Suppressor macrophage treated with lipopolysaccharide for 1 hour (primary cell): Measurements from ENCODE around the gene DAPK2.

ENCODE experiments used
- DNase-seq, 3 donors: peaks; one replicate each; pipeline ENCODE4 v3.0.0-alpha.2; 2020 to 2022

The DAPK2 gene

DNA sequence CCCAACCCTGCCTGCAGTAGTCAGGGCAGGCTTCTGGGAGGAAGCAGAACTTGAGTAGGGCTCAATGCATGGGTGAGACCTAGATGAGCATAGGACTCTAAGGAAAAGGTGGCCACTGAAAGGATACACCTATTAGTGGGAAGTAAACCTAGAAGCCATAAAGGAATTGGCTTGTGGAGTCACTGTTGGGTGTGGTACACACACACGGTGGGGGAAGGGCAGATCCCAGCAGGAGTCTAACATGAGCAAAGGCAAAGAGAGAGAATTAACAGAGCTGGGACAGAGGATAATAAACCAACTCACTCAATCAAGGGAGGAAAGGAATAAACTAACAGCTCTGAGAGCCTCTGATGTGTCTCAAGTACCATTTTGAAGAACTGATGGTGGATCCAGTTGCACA, 23.1 kb downstream of the DAPK2 start:
- no peak for DNase-seq

DNA sequence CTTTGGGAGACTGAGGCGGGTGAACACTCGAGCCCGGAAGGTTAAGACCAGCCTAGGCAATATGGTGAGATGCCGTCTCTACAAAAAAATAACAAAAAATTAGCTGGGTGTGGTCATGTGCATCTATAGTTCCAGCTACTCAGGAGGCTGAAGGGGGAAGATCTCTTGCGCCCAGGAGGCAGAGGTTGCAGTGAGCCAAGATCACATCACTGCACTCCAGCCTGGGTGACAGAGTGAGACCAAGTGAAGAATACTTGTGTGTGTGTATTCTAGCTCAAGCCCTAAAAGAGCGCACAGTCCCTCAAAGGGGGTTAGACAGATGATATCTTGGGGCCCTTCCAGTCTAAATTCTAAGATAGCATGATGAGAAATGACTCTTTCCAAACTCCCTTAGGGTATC, 23.7 kb downstream of the DAPK2 start:
- DNase-seq = no peak

DNA sequence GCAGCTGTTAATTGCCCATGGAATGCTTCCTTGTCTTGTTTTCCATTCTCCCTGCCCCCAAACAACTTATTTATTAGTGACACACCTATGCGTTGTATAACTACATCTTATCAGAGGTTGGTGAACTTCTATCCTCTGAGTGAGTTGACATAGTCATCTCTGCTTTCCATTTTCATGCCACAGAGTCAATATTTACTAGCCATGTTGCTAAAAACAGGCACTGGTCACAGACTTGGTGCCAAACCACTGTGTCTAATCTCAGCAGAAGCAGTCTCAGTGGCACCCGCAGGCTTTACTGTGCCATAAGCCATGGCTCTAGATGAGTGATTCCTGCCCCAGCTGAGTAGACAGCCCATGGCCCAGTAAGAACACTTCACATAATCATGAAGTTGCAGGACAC, 26.5 kb downstream of the DAPK2 start:
- DNase-seq = no peak

DNA sequence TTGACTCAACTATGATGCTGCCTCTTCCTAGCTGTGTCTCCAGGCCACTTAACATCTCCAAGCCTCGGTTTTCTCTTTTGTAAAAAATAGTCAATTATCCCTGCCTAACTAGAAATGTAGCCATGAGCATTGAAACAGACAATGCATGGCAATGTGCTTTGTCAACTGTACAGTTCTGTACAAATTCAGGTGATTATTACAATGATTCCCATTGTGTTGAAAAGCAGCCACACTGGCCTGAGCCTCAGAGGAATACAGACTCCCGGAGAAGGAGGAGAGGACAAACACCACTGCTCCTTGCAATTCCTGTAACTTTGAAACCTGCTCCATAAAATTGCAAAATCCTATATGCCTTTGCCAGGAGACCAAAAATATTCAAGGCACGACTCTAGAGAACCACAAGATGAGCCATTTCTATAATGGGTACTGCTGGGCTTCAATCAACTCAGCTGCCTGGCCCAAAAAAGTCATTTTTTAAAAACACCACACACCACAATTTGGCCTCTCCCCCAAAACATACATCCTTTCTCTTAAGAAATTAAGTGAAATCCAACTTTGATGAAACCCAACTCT, 28.6 kb downstream of the DAPK2 start:
- no peak for DNase-seq

DNA sequence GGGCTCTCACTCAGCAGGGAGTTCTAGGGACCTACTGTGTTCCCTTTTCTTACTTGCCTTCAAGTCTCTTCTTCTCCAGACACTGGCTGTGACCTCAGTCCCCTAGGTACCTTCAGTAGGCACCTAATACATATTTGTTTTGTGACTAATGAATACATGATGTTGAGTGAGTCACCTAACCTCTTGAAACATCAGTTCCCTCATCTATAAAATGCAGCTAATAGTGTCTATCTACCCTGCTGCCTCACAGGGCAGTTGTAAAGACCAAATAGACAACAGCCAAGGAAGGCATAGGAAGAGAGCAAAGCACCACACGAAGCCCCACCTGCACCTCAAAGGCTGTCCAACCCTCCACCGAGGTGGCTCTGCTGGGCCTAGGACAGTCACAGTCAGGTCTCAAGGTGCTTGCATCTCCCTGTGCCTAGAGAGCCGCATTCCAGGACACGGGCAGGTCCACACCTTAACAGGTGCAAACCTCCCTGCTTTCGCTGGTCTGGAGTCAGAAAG, 29.1 kb downstream of the DAPK2 start:
- no peak for DNase-seq

DNA sequence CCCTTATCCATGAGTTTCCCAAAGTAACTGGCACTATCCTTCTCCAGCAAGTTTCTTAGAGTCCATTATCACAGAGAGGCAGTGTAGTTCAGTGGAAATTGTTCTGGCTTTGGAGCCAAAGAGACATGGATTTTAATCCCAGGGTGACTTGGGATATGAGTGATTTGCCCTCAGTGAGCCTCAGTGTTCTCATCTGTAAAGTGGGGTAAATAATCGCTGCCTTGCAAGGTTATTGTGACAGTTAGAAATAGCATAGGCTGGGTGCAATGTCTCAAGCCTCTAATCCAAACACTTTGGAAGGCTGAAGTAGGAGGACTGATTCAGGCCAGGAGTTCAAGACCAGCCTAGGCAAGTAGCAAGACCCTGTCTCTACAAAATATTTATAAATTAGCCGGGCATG, 30.0 kb downstream of the DAPK2 start:
- no peak for DNase-seq

DNA sequence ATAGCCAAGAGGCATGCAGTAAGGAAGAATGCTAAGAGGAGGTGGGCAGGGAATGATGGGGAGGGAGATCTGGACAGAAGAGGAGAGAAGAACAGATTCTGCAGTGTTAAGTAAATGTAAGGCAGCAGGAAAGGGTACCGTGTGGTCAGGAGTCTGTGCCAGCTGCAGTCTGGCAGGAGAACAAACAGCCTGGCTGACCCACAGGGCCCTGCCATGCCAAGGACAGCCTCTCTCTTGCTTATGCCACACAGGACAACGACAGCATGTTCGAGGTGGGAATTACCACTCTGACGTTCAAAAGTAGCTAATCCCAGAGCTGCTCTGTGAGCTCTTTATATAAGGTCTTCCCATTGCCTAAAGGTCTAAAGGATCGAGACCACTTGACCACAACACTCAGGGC, 31.3 kb downstream of the DAPK2 start:
- DNase-seq = no peak

DNA sequence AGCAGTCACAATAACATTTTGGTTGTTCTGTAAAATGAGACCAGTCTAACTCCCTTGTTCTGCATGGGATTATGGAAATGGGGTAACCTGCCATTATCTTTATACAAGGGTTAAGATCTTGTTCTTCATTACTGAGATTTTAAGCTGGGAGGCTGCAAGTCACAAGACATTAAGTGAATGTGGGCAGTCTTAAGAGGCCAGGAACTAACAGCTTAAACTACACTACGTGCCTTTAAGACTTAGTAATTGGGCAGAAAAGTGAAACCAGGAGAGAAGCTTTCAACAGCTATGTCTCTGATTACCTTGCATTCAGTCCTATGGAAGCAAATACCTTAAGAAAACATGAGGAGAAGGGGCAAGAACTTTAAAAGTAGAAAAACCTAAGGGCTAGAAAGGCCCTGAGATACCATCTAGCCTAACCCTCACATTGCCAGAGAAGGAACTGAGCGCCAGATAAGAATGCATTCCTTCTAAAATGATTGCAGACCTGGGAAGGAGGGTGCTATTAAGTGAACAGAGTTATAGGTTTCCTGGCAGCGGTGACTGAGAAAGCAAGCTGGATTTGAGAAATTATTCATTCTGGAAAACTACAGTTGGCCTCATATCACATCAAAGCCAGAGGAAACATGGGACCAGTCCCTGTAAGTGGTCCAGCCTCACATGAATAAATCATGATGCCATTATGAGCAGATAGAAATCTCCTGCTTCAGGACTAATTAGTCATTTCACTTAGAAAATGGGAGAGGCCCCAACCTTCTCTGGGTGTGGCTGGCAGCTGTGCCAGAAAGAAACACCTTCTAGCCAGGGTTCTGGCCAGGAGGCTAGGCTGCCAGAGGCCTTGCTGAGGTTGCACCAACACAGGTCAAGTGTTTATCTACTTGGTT, 32.9 kb downstream of the DAPK2 start:
- DNase-seq = no peak

DNA sequence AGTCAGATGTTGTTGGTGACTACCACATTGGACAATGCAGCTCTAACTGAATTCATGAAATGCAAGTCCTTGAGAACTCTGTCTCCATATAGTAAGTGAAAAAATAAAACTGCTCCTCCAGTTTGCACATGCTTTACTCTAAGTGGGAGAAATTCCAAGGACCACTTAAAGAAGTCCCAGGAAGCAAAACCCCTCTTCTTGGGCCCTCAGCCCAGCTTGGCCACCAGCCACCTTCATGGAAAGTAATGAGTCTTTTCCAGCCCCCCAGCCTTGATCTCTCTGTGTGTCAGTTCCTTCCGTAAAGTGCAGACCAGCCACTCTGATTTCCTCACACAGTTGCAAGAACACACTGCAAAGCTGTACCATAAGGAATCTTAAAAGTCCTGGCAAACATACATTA, 34.5 kb downstream of the DAPK2 start:
- no peak for DNase-seq

DNA sequence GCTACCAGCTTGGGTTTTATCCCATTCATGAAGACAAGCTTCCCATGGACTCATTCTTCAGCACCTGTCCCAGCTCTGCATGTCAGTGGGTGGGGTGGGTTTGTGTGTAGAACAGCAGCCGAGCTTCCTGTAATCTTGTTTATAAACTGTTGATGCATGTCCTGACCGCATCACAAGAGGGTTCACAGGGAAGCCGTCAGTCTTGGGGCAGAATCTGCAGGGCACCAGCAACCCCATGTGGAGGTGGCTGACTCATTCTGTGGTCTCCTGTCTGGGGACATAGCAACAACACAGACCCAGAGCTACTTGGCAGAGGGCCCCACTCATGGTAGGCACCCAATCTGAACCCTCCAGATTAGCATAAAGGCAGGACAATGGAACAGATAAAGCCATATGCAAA, 35.6 kb downstream of the DAPK2 start:
- peak; percentile 82 to 86 (median 84) for DNase-seq

DNA sequence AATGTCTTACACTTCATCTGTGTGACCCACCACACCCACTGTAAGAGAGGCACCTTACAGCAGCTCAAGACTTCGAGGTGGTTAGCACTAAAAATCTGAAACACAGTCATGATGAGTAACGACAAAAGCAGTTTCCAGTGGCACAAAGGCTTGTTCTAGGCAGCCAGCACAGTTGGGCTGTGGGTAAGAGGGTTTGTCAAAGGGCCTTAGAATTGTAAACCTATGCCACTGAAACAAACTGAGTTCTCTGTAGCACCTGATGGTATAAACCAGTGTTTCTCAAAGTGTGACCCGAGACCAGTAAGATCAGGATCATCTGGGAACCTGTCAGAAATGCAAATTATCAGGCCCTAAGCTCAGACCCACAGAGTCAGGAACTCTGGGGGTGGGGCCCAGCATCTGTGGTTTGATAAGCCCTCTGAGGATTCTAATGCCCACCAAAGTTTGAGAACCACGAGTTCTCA, 36.5 kb downstream of the DAPK2 start:
- DNase-seq = no peak

DNA sequence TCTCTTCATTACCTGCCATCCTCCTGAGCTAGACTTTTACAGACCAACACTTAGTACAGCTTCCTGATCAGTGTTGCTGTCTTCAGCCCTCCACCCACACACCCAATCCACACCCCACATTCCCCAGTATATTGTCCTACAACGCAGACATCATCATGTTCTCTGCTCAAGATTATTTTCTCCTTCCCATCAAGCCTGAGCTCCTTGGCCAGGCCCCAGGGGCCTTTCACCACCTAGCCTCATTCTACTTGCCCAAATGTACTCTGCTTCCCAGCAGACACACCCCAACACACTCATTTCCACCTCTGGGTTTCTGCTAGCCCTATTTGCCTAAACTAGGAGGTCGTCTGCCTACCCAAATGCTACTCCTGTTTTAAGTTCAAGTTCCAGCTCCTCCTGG, 37.0 kb downstream of the DAPK2 start:
- no peak for DNase-seq

DNA sequence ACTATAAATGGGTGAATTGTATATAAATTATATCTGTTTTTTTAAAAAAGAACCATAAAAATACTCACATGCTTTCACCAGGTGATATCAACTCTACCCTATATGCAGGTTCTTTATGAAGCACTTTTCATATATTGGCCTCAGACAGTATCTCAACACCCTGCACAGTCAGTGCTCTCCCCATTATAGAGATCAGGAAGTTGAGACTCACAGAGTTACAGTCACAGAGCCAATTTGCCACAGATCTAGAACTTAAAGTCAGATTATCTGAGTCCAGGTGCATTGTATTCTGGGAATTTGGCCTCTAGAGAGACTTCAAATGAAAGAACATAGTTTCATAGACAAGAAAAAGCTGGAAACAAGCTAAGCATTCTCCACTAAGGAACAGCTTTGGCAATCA, 38.1 kb downstream of the DAPK2 start:
- DNase-seq = no peak

DNA sequence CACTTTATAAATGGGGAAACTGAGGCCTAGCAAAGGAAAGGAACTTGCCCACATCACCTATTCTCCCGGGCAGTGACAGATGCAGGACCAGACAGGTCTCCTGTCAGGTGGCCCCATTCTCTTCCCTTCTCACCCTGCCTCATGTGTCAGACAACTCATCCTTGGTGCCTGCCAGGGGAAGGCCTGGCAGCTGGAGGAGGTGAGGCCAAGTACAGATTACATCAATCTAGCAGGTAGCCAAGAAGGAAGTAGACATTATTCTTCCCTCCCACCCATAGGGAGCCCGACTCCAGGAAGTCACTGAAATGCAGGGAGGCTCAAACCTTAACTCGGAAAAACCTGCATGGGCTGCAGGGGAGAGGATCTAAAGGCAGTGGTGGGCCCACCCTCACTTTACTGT, 39.6 kb downstream of the DAPK2 start:
- no peak for DNase-seq

DNA sequence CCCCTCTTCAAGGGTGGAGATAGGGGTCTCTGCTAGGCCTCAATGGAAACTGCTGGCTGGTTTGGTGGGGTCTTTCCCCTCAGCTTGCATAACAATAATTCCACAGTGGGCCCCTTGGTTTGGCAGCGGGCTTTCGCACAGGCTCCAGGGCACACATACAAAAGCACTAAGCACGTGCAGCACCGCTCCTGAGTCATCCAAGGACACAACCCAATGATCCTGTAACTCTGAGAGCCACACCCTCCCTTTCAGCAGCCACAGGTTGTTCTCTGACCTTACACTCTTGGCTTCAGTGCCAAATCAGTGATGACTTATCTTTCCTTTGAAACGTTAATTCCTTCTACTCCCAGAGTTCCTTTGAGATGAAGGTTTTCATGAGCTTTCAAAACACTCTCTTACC, 41.7 kb downstream of the DAPK2 start:
- no peak for DNase-seq

DNA sequence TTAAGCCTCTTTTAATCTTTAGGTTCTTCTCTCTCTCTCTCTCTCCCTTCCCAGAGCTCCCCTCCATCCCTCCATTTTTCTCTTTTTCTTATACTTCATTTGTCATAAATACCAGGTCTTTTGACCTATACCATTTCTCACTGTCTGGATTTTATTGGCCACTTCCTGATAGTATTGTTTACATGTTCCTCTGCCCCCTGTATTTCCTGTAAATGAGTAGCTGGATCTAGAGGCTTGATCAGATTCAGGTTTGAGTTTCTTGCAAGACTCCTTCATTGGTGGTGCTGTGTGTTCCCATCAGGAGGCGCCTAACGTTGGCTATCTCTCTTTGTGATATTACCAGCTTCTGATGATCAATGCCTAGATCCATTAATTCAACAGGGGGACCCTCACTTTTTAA, 42.2 kb downstream of the DAPK2 start:
- no peak for DNase-seq

DNA sequence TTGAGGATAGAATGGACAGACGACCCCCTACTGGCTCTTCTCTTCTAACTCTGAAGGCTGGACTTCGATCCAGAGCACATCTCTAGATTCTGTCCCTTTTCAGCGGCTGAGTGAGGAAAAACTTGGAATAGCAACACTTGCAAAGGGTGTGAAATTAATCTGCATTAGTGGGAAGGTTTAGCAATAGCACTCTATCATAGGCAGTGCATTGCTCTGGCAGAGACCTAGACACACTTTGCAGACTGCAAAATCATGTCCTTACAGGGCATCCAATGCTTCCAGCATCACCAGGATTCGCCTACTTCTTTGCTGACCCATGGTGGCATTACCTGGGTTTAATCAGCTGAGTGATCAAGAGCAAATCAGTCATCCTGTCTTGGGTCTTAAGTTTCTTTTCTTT, 43.1 kb downstream of the DAPK2 start:
- DNase-seq = no peak

DNA sequence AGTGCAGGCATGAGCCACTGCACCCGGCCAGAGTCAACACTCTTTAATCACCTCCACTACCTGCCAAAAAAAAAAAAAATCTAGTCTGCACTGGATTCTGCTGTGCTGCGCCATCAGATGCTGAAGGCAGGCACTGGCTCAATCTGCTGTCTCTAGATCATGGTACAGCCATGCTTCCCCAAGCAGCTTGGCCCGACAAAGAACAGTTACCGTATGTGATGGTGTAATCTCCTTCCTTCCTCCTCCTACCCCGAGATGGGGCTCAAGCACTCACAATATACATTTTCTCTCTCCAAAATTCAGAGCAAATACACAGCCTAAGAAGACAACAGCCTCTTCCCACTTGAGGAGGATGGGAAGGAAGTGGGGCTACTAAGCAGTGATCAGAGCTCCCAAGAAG, 45.1 kb downstream of the DAPK2 start:
- peak; percentile 45 to 48 (median 47) for DNase-seq

DNA sequence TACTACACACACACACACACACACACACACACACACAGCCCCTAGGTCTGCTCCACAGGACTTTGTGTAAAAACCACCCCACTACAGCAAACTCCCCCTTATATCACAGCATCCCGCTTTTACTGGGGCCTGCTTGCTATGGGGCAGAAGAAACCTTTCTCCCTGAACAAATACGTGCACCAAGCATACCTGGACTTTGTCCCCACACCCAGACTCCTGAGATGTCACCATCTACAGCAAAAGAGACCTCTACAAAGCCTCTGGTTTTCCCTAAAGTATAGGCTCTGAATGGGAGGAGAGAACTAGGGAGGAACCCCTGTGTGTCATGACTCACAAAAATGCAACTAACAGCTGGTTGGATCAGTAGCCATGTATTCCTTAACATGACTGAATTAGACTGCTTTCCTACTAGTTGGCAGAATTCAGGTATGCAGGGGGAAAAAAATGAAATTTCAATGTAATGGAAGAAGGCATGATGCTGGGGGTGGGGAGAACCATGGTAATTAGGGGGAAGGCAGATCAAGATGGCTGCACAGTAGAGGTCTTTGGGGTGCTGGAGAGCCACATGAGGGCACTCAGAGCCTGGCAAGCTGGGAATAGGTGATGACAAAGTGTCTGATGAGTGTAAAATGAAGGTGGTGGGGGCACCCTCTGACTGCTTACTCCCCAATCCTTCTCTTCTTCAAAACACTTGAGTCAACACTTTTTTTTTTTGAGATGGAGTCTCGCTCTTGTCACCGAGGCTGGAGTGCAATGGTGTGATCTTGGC, 45.9 kb downstream of the DAPK2 start:
- DNase-seq = no peak

DNA sequence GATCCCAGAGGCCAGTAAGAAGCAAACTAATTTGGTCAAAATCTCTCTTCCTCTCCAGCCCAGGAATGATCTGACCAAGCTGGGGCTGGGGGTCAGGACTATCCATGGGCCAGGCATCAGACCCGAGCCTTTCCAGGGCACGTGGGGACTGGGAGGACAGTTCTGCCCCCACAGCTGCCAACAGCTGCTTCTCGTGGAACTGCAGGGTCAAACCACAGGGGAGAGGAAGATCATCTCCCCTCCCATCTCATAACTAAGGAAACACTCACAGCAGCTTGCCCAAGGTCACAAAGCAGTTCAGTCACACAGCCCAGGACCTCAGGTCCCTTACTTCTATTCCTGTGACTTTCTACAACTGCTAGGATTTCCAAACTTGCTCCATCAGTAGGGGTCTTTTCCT, 47.1 kb downstream of the DAPK2 start:
- DNase-seq = peak in 1 of 3 donors; percentile 14

DNA sequence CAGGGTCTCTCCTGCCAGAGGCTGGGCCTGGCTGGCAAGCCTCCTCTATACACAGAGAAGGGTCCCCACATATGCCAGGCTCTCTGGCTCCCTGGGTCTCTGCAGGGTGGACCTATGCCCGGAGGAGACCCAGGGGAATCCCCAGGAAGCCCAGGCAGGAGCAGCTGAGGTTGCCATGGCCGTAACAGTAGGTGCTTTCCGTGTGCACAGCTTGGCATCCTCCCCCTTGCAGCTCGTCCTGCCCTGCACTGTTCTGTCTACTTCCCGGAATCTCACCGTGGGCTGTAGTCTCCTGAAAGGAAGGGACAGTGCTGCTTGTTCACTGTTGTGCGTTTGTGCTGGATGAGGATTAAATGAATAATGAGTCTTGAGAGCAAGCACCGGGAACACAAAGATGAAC, 47.8 kb downstream of the DAPK2 start:
- DNase-seq = peak in 1 of 3 donors; percentile 16

DNA sequence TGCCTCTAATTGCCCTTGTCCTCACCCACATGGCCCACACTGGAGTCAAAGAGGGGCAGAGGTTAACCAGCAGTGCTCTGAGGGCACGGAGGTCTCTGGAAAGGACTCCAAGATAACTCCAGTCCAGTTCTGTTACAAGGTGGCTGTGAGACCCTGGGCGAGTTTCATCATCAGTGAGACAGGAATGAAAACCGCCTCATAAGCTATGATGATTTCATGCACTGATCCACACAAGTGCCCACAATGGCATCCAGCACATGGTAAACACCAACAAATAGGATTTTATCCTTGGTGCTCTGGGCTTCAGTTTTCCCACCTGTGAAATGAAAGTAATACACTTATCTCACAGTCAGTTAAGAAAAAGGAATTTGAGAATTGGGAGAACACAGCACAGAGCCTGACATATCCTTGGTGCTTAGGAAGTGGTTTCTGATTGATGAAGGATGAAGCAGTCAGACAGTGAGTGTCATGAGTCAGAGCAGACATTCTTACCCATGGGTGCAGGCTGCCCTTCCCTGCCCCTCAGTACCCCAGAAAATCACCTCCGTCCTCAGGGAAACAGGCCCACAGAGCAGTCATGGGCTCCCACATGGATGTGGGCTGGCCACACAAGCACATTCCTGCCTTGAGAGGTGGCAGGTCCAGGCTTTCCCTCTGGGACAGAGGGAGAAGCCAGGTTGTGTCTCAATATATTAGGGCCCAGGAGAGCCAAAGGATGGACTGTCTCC, 48.4 kb downstream of the DAPK2 start:
- DNase-seq = no peak

DNA sequence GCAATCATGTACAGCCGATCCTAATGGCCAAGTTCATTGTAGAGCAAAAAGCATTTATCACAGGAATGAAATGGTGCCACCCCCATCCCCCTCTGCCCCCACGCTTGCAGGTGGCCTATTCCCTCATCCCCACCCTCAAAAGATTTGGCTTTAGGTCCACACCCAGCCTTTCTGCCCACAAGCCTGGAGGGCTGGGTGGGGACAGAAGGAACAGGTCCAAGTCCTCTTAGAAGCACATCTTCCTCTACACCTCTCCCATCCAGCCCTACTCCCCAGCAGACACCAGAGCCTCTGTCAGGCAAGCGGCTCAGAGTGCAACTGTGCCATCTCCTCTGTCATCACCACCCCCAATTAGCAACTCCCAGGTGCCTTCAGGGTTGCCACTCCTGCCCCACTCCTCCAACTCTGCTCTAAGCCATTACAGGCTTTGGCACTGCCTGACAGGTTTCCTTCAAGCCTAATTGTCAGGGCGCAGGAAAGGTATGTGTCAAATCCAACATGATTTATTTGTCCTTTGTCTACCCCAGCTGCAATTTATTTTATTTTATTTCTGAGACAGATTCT, 49.4 kb downstream of the DAPK2 start:
- no peak for DNase-seq
